Omental fat pad (tissue), 4 donors: ENCODE data around the gene NRSN2. TPM values are rescaled to one million over a fixed set of nuclear protein-coding genes. Genes with fewer than 3 reads are reported as not detected.

Experiments used
- ATAC-seq: fragments of 150-250 bp; one replicate; pipeline ENCODE4 v1.9.1; 2016; ENCODE audit warnings: mild to moderate bottlenecking, moderate library complexity; ENCODE audit not compliant: low FRiP score
- DNase-seq: peaks from one replicate; pipeline ENCODE4 v3.0.0-alpha.2; 2019; ENCODE audit warnings: low spot score
- CTCF ChIP-seq, 3 donors: fragments of 450-650 bp; IDR thresholded peaks; one replicate each; pipeline ENCODE4 v1.5.1; 2016 to 2017; ENCODE audit warnings: antibody characterized with exemption in 3 of 3, mild to moderate bottlenecking in 3 of 3, moderate library complexity in 2 of 3
- total RNA-seq, 4 donors: library from RNA; depleted of rRNA; stranded (reverse); fragments of >200 nt; gene quantifications; one replicate each; pipeline ENCODE4 v1.1.0, GENCODE V29; 2016

NRSN2 gene
- total RNA-seq, 4 donors from 2014 or later, result 12.6 to 19.1 (median 15.8) TPM

GRCh38 chr20:358891-359555 is 12.1 kb downstream of the NRSN2 start:
- TF ChIP-seq CTCF (IDR thresholded peaks at IDR 0.05), result no peak

GRCh38 chr20:361561-361960 is 14.7 kb downstream of the NRSN2 start:
- DNase-seq, result no peak
- ATAC-seq, result no peak
- TF ChIP-seq CTCF (IDR thresholded peaks at IDR 0.05), result no peak

More at GRCh38 chr20:358891-359555, 12.1 kb downstream of the NRSN2 start:
- ATAC-seq, result no peak
- no peak for DNase-seq

GRCh38 chr20:362271-363254 is 15.7 kb downstream of the NRSN2 start:
- peak; percentile 61 for ATAC-seq
- peak; percentile 55 for DNase-seq

GRCh38 chr20:363319-364078 is 16.6 kb downstream of the NRSN2 start:
- no peak for TF ChIP-seq CTCF (IDR thresholded peaks at IDR 0.05)
- ATAC-seq, result no peak

More at GRCh38 chr20:362271-363254, 15.7 kb downstream of the NRSN2 start:
- TF ChIP-seq CTCF (IDR thresholded peaks at IDR 0.05), result no peak

DNA sequence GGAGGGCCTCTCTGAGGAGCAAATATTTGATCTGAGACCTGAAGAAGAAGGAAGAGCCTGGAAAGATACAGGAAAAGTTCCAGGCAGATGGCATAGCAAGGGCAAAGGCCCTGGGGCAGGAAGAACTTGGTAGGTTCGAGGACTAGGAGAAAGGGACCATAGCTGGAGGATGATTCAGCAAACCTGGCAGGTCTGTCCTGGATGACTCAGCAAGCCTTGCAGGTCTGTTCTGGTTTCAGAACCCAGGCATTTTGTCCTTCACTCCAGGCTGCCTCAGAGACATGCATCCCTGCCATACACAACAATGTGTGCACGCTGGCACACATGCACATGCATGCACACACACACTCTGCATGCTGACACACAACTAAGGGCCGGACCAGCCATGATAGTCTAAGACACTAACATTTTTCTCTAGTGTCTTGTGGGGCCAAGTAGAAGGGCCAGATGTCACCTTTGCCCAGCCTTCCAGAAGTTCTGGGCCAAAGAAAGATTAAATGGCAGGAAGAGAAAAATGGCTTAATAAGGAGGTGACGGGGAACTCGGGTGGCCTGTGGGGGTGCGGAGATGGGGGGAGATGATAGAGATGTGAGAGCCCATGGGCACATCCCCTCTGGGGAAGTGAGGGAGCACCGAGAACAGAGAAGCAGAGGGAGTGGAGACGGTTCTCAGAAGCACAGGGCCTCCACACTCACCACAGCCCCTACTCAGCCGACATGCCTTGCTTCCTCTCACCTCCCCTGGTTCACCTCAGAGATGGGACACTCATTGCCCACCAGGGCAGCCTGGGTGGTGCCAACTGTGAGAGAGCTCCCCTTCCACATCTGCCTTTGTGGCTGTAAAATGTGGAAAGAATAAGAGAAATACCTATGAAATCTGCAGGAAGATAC is 18.2 kb downstream of the NRSN2 start:
- ATAC-seq, result no peak

More at GRCh38 chr20:363319-364078, 16.6 kb downstream of the NRSN2 start:
- DNase-seq, result no peak

More for the DNA sequence above, 18.2 kb downstream of the NRSN2 start:
- DNase-seq, result no peak
- TF ChIP-seq CTCF (IDR thresholded peaks at IDR 0.05), result no peak
